ENCODE results near the gene ETV6. TPM values are rescaled to one million over a fixed set of nuclear protein-coding genes. Genes with fewer than 3 reads are reported as not detected.

ETV6 gene
- total RNA-seq, 1 donor from 2014 or later = 25.3 TPM

- no peak for DNase-seq (ENCODE audit: low spot score)
These were observed 108.1 kb downstream of the ETV6 start for GRCh38 chr12:11757531-11757930.

- no peak for DNase-seq (ENCODE audit: low spot score)
These were observed 108.6 kb downstream of the ETV6 start for GRCh38 chr12:11758087-11758486.

DNA sequence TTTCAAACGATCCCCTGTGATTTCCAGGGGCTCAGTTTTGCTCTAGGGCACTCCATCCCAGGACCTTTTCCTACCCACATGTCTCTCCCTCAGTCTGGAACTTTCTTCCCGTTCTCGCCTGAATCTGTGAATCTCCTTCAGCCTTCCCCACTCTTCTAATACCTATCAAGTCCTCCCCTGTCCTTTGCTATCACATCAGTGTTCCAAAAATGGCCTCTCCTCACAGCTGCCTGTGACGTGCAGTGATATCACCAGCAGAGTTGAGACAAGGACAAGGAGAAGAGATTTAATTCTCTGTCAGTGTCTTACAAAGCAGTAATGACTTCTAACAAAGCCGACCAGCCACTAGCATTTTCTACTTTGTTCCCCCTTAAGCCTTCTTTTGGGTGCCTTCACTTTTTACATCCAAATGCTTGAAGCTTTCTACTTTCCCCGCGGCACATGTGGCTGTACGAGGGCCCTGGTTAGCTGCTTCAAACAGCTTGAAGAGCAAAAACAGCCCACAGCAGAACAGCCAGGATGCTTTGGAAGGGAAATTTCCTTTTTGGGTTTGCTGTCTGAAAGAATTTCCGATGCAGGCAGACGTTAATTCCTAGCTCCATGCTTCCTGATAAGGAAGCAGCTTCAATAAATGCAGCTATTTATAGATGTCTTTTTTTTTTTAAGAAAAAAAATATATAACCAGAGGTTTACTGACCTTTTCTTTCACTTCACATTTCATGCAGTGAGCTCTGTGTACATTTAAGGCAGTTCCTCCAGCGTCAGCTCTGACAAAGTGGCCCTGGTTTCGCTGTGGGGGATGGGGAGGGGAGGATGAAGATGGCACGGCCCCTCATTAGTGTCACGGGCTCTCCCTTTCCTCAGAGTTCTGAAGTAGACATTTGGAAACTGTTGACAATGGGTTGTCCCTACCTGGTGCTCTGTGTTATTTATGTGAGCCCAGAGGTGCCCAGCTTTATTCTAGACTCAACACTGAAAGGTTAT is 109.3 kb downstream of the ETV6 start:
- DNase-seq (ENCODE audit: low spot score) = peak; percentile 92

- DNase-seq (ENCODE audit: low spot score) = no peak
These were observed 110.0 kb downstream of the ETV6 start for GRCh38 chr12:11759494-11759878.

GRCh38 chr12:11759899-11760298 is 110.4 kb downstream of the ETV6 start:
- no peak for DNase-seq (ENCODE audit: low spot score)

DNA sequence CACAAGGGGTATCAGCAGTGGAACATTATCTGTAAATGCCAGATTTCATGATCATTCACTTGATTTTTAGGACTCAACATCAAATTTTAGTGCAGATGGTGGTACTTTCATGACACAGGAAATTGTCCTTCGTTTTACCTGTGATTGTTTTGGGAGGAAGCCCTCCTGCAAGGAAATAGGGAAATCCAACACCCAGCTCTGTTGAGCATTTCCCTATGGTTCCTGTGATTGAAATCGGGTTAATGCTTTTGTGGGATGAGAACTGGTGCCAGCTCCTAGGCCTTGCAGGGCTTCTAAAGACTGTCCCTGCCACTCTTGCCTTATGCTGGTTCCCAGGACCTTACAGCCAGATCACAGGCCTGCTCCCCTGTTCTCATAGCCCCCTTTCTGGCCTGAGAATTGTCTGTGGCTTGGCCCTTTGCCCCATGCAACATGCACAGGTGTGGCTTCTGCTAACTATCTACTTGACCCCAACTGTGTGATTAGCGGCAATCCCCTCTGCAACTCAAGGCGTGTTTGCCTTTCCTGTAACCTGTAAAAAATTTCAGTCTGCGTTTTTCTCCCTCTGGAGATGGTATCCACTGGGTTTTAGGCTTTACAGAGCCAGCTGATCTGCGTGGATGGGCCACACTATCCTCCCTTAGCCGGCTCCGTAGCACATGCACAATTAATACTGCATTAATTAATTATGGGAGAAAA is 112.5 kb downstream of the ETV6 start:
- DNase-seq (ENCODE audit: low spot score) = no peak

DNA sequence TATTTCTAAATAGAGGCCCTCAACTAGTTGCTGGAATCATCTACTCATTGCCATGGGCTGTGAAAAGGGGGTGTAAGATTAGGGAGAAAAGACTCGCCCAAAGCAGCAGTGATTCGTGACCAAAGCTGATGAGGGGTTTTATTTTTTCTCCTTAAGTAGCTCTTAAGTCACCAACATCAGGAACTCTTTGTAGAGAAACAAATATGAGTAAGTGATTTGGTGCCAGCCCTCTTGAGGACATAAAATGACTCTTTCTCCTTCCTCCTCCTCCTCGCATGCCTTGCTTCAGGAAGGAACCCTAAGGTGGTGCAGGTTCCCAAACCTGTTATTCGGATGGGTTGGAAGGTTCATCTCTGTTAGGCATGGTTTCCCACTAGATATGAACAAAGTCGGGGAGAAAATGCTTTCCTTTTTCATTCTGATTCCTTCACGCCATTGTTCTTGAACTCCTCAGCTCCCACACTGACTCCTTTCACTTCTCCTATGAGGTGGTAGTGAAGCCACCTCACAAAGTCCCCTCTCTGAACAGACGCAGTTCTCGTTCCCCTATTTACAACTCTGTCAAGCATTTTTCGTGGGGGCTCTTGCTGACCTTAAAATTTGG is 113.4 kb downstream of the ETV6 start:
- no peak for DNase-seq (ENCODE audit: low spot score)

GRCh38 chr12:11763760-11764520 is 114.5 kb downstream of the ETV6 start:
- DNase-seq (ENCODE audit: low spot score) = no peak

DNA sequence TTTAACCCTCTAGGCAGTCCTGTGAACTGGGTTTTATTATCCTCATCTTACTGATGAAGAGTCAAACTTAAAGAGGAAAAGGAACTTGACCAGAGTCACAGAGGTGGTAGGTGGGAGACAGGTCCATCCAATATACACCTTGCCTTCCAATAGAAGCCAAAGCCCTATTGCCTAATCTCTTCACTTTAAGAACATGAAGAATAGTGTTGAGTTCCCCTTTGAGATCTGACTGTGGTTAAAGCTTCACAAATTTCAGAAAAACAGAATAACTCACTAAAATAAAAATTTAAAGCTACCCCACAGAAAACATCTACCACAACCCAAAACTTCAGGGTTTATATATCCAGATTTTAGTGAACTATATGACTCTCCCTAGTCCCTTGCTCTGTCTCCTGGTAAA is 115.4 kb downstream of the ETV6 start:
- DNase-seq (ENCODE audit: low spot score) = no peak

- DNase-seq (ENCODE audit: low spot score) = no peak
These were observed 115.9 kb downstream of the ETV6 start for GRCh38 chr12:11765421-11765816.

DNA sequence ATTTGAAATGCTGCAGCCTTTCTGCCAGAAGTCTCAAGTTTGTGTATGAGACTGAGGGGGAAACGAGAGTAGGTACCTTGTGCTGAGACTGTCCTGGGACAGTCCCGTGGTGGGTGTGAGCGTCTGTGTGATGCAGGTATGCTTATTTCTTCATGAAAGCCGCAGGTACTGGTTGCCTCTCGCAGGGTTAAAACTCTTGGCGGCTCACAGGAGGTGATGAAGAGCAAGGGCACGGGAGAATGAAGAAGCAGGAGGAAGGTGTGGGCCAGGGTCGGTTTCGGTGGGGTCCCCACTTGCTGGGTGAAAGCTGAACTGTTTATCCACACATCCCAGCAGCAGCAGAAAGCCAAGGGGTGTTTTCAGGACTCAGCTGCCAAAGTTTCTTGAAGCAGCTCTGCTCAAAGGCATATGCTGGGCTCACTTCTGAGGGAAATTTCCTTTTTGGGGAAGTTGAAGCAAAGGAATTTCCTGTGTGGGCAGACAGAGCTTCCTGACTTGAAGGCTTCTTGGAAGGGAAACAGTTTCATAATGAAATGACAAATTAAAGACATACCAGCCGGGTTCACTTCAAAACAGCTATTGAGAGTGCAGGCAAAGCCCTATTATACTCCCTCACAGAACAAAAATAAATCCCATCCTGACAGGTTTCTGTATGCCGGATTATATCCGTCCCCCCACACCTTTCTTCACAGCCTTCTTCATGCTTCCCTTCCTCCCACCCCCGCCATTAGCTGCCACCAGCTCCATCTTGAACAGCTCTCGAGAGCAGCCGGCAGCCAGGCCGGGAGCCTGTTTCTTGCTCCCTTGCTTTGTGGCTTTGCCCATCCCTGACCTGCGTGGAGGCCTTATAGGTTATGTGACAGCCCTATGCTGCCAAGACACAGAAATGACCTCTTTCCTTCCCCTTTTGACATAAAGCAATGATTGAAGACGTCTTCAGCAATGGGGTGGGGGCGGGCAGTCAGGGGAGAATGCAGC is 116.6 kb downstream of the ETV6 start:
- DNase-seq (ENCODE audit: low spot score) = peak; percentile 84

DNA sequence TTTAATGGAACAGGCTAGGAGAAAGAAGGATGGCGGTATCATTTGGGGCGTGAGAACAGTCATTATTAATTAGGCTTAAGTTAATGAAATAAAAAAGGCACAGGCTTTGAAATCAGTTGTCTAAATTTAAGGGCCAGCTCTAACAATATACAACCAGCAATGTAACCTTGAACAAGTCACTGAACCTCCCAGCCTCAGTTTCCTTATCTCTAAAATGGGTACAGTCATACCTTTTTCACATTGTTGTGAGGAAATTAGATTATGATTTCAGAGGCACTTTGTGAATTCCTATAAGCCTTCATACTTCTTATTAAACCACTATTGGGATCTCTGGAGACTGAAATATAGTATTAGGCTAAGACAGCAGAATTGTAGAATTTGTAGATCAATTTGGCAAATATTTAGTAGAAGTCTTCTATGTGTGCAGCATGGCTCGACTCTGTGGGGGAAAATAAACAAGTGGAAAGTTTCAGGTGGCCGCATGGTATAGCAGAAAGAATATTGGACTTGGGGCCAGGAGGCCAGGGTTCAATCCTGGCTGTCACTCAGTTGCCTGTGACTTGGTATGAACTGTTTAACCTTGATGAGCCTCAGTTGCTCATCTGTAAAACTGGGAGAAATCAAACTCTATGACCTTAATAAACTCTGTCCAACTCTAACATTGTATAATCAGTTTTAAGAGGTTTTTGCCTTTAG is 117.7 kb downstream of the ETV6 start:
- no peak for DNase-seq (ENCODE audit: low spot score)

DNA sequence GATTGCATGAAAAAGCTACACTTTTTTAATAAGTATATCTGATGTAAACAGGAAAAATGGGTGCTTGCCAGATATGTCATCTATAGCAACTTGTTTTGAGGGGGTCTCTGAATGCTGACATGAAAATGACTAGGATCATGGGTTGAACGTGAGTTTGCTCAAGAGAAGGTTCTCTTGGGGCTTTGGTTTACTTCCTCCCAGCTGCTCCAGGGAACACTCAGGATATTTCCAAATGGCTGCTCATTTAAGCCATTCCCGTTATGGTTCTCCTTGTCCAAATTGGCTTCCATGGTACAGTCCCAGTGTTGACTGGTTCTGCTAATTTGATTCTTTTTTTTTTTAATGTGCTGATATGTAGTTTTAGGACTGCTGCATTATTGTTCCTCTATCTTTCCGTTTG is 118.3 kb downstream of the ETV6 start:
- DNase-seq (ENCODE audit: low spot score) = no peak

GRCh38 chr12:11768233-11768965 is 118.9 kb downstream of the ETV6 start:
- DNase-seq (ENCODE audit: low spot score) = no peak

- no peak for DNase-seq (ENCODE audit: low spot score)
These were observed 120.4 kb downstream of the ETV6 start for GRCh38 chr12:11769723-11770514.

- no peak for DNase-seq (ENCODE audit: low spot score)
These were observed 121.9 kb downstream of the ETV6 start for GRCh38 chr12:11771356-11771755.

- no peak for DNase-seq (ENCODE audit: low spot score)
These were observed 122.5 kb downstream of the ETV6 start for GRCh38 chr12:11771895-11772502.

Data from umbilical cord (tissue), 2 donors.